Stimulated activated CD8-positive, alpha-beta memory T cell treated with anti-CD3 and anti-CD28 coated beads, Interleukin-2, amount 100 ng/mL, for 1 hour (primary cell): ENCODE results near the gene IL17RD.

Source experiments
- DNase-seq, 2 donors: peaks; one replicate each; pipeline ENCODE4 v3.0.0-alpha.2; 2020; ENCODE audit warnings: low read depth in 2 of 2

Gene IL17RD

GRCh38 chr3:57164657-57165573 is at the start of gene IL17RD:
TSS of gene IL17RD (minus strand) at chr3:57165353. CDS start at chr3:57165286, 67 bp downstream.
- peak in 1 of 2 donors; percentile 37 for DNase-seq

GRCh38 chr3:57206423-57206822 is 41.3 kb upstream of the IL17RD start:
- DNase-seq: no peak

- DNase-seq: no peak
Measured at GRCh38 chr3:57199895-57200297, 34.7 kb upstream of the IL17RD start, which contains the start of gene HESX1. TSS of gene HESX1 (minus strand) at chr3:57199978. CDS start at chr3:57199918, 60 bp downstream.

GRCh38 chr3:57194641-57195040 is 29.5 kb upstream of the IL17RD start:
- DNase-seq: no peak

GRCh38 chr3:57192028-57192427 is 26.9 kb upstream of the IL17RD start:
- no peak for DNase-seq

GRCh38 chr3:57184526-57184925 is 19.4 kb upstream of the IL17RD start:
- no peak for DNase-seq

GRCh38 chr3:57179580-57180410 is 14.6 kb upstream of the IL17RD start:
- DNase-seq: no peak

GRCh38 chr3:57176045-57176444 is 10.9 kb upstream of the IL17RD start:
- DNase-seq: no peak

- no peak for DNase-seq
Measured at GRCh38 chr3:57173687-57174086, 8.5 kb upstream of the IL17RD start.

GRCh38 chr3:57170946-57171345 is 5.8 kb upstream of the IL17RD start:
- DNase-seq: no peak

- DNase-seq: peak; percentile 26 to 28
Measured at GRCh38 chr3:57169872-57170623, 4.9 kb upstream of the IL17RD start.

GRCh38 chr3:57169108-57169507 is 4.0 kb upstream of the IL17RD start:
- DNase-seq: no peak

GRCh38 chr3:57168151-57168550 is 3.0 kb upstream of the IL17RD start:
- no peak for DNase-seq

- no peak for DNase-seq
Measured at GRCh38 chr3:57166660-57167059, 1.5 kb upstream of the IL17RD start.

- DNase-seq: no peak
Measured at GRCh38 chr3:57165641-57166040, 488 bp upstream of the IL17RD start.

- DNase-seq: no peak
Measured at GRCh38 chr3:57164217-57164656, 916 bp downstream of the IL17RD start.

GRCh38 chr3:57163751-57164150 is 1.4 kb downstream of the IL17RD start:
- no peak for DNase-seq

GRCh38 chr3:57161915-57162314 is 3.2 kb downstream of the IL17RD start:
- DNase-seq: no peak

- no peak for DNase-seq
Measured at GRCh38 chr3:57160765-57161538, 4.2 kb downstream of the IL17RD start.

GRCh38 chr3:57160076-57160764 is 4.9 kb downstream of the IL17RD start:
- no peak for DNase-seq
